HUDEP-2 (cell line): ENCODE measurements around the gene TMEM109.

ENCODE experiments used
- DNase-seq, 76 experiments: peaks; one replicate each; lab custom pipeline; 2025; ENCODE audit not compliant: unreplicated experiment in 76 of 76; lab: John Stamatoyannopoulos, UW

Gene TMEM109

DNA sequence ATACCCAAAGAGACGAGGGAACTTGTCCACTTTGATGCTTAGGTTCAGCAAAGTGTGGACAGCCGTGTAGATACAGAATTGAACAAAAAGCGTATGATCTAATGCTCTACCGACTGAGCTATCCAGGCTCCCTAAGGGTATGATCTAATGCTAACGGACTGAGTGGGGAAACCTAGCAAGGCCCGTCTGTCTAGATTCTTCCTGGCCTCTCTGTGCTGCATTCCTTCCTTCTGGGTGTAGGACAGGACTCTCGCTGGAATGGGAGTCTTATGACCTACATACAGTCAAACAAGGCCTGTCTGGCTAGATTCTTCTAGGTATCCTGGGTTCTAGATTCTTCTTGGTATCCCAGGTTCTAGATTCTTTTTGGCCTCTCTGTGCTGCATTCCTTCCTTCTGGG is 46.4 kb downstream of the TMEM109 start:
- no peak for DNase-seq

DNA sequence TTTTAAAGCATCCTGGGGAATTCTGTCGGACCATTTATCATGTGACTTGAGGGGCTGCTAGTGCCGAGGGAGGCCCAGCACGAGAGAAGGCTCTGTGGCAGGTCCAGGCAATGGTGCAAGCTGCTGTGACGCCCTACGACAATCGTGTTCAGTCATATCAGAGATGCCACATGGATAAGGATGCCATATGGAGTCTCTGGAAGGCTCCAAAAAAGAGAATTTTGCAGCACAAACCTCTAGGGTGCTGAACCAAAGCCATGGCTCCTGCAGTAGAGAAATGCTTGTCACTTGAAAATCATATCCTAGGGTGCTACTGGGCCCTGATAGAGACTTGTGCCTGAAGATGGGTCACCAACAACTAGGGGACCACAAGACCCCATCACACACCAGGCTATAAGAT is 50.8 kb downstream of the TMEM109 start:
- no peak for DNase-seq

DNA sequence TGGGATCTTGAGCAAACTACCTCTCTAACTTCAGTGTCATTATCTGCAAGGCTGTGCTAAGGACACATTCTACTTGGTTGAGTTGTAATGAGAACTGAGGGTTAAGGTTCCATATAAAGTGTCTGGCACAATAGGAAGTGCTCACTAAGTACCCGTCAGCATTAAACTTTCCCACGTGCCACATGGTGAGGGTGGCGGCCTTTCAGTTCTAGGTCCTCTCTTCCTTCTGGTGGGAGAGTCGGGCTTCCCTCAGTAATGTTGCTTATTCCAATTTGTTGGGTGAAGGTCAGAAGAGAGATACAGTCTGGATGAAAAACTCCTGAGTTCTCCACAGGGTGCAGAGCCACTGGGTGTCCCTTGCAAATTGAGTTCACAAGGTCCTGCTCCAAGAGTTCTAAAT is 52.9 kb downstream of the TMEM109 start:
- DNase-seq = no peak

DNA sequence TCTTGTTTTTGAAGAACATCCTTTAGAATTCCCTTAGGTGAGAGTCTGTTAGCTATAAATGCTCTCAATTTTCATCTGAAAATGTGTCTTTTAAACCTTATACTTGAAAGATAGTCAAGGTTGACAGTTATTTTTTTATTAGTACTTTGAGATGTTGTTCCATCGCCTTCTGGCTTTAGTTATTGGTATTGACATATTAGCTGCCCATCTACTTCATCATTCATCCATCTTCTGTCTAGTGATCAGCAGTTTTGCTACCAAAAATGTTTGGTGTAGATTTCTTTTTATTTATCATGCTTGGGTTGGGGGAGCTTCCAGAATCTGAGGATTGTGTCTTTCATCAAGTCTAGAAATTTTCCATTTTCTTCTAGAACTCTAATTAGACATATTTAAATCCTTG is 54.3 kb downstream of the TMEM109 start:
- DNase-seq = no peak

DNA sequence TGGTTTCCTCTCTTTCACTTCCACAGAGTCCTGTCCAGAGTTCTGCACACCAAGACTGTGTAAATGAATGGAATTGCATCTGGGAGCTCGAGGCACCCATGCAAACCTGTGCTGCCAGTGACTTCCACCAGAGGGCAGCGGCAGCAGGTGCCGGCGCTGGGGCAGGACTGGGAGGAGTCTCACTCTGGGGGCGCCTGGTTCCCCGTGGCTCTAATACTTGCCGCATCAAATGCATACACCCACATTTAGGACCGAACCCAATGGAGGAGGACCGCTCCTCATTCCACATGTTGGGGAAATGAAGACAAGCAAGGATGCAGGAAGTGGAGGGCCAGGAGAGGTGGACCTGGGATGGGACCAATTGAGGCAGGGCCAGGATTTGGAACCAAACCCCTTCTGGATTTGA is 56.4 kb downstream of the TMEM109 start:
- peak in 42 of 76 experiments; percentile 2 to 56 (median 30) for DNase-seq

DNA sequence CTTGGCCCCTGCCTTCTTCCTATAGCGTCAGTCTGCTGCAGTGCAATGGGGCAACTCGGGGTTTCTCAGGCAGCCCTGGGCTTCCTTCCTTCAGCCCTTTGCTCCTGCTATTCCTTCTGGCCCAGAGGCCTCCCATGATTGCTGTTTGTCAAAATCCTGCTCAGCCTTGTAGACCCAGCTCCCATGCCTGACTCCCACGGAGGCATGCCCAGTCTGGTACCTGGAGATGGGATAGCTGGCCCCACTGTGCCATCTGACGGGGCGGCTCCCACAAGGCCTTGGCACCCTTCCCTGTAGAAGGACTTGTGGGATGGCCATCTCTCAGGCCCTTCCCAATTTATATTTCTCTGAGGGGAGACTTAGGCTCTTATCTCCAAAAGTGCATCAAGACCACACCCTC is 56.9 kb downstream of the TMEM109 start:
- DNase-seq = no peak

DNA sequence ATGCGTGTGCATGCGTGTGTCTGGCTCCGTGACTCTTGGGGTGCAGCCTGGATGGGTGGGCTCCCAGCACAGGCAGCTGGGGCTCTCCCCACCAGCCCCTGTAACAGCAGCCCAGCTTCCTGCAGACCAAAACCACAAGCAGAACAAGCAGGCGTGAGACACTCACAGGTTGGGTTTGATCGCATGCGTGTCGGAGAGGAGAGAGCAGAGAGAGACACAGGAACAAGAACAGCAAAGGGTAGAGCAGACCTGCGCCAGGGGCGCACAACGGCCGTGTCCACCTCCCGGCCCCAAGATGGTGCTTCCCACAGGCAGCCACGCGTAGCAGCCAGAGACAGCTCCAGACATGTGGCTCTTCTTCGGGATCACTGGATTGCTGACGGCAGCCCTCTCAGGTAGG is 57.6 kb downstream of the TMEM109 start, which contains the start of gene CD6:
Gene CD6, plus strand, starts transcription at position 161 of the 400 bp plus-strand sequence. Its CDS starts 186 bp downstream, at position 347.
- no peak for DNase-seq

DNA sequence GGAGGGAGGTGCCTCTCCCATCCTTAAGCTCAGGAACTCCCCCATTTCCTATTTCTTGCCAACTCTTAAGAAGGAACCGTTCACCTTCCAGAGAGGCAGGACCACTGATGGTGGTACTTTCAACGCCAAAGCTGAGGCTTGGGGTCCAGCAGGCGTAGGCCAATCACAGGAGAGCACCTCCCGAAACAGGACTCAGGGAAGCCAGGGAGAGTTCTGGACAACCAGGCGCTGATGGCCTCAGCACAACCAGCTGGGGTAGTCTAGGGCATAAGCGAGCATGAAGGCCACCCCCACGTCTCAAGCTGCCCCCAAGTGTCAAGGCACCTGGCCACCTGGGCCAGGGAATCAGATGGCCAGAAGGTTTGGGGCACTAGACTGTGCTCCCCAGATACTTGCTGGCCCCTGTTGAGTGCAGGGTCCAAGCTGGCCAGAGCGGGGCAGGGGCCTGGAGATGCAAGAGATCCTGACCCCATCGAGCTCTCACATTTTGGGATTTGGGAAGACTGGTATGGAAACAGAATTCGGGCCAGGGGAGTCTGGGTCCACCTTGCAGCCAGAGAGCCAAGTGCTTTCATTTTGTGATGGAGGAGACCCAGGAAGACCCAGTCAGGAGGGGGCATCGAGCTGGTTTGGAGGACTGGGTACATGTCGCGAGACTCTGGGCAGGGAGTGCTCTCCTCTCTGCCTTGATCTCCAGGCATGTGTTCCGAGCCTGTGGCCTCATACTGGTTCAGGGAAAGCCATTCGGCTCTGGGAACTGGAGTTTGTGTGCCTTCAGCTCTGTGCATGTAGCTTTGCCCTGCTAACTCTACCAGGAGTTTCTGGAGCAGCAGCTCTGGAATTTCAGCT is 58.4 kb downstream of the TMEM109 start:
- DNase-seq = no peak
